NCI-H2171 (cell line): ENCODE measurements around the gene PHF23.
A peak's percentile ranks its signal among the peaks of the same experiment; 100 is the strongest.

Experiments
- DNase-seq: peaks from one replicate; lab custom pipeline; 2025; lab: John Stamatoyannopoulos, UW

PHF23 gene

GRCh38 chr17:7219812-7220592 lies 19.3 kb downstream of the PHF23 start, which contains the start of the genes ACADVL and DLG4:
ACADVL (plus strand) TSS chr17:7219938; CDS start chr17:7219985, 47 bp downstream.
DLG4 (minus strand) TSS chr17:7219836.
- DNase-seq = peak; percentile 61

GRCh38 chr17:7219229-7219811 lies 19.9 kb downstream of the PHF23 start:
- DNase-seq = no peak

GRCh38 chr17:7218758-7219157 lies 20.5 kb downstream of the PHF23 start:
- DNase-seq = no peak

- no peak for DNase-seq
Measured at GRCh38 chr17:7218166-7218565, 21.1 kb downstream of the PHF23 start.

- peak; percentile 71 for DNase-seq
Measured at GRCh38 chr17:7217113-7217987, 21.9 kb downstream of the PHF23 start.

- DNase-seq = no peak
Measured at GRCh38 chr17:7216242-7217112, 22.8 kb downstream of the PHF23 start.

- no peak for DNase-seq
Measured at GRCh38 chr17:7215652-7216180, 23.5 kb downstream of the PHF23 start.

- no peak for DNase-seq
Measured at GRCh38 chr17:7215136-7215638, 24.1 kb downstream of the PHF23 start.

- peak; percentile 99 for DNase-seq
Measured at GRCh38 chr17:7214300-7215135, 24.7 kb downstream of the PHF23 start.

- DNase-seq = peak; percentile 99
Measured at GRCh38 chr17:7213895-7214299, 25.4 kb downstream of the PHF23 start.

GRCh38 chr17:7211491-7212273 lies 27.6 kb downstream of the PHF23 start:
- DNase-seq = no peak

GRCh38 chr17:7208754-7209460 lies 30.4 kb downstream of the PHF23 start:
- no peak for DNase-seq

- DNase-seq = no peak
Measured at GRCh38 chr17:7208027-7208571, 31.2 kb downstream of the PHF23 start.

- DNase-seq = no peak
Measured at GRCh38 chr17:7207120-7208001, 31.9 kb downstream of the PHF23 start.

GRCh38 chr17:7205561-7205960 lies 33.7 kb downstream of the PHF23 start:
- no peak for DNase-seq

- DNase-seq = peak; percentile 99
Measured at GRCh38 chr17:7204828-7205461, 34.3 kb downstream of the PHF23 start.

GRCh38 chr17:7204336-7204735 lies 34.9 kb downstream of the PHF23 start:
- DNase-seq = peak; percentile 94
